Parathyroid adenoma (tissue), 2 donors: Measurements from ENCODE around the gene TIMM23.

Source experiments
- H2AFZ ChIP-seq: fragments of 300-600 bp; sonication (generic); one replicate; pipeline ENCODE4 v1.7.0; 2017; ENCODE audit warnings: antibody characterized with exemption, mild to moderate bottlenecking
- H3K27ac ChIP-seq: fragments of 300-600 bp; sonication (generic); one replicate; pipeline ENCODE4 v1.7.0; 2017
- H3K27me3 ChIP-seq: fragments of 300-600 bp; sonication (generic); one replicate; pipeline ENCODE4 v1.7.0; 2017; ENCODE audit warnings: low read length; ENCODE audit not compliant: control insufficient read depth, insufficient read depth
- H3K36me3 ChIP-seq: fragments of 300-600 bp; sonication (generic); one replicate; pipeline ENCODE4 v1.7.0; 2017; ENCODE audit warnings: low read length; ENCODE audit not compliant: control insufficient read depth, insufficient read depth
- H3K4me1 ChIP-seq: fragments of 300-600 bp; sonication (generic); one replicate; pipeline ENCODE4 v1.7.0; 2017; ENCODE audit warnings: control low read depth
- H3K4me2 ChIP-seq: fragments of 300-600 bp; sonication (generic); one replicate; pipeline ENCODE4 v1.7.0; 2017; ENCODE audit warnings: low read length
- H3K4me3 ChIP-seq: fragments of 300-600 bp; sonication (generic); one replicate; pipeline ENCODE4 v1.7.0; 2017; ENCODE audit warnings: low read depth, low read length
- H3K79me2 ChIP-seq: fragments of 300-600 bp; sonication (generic); one replicate; pipeline ENCODE4 v1.7.0; 2017; ENCODE audit warnings: control low read depth
- H3K9ac ChIP-seq: fragments of 300-600 bp; sonication (generic); one replicate; pipeline ENCODE4 v1.7.0; 2017; ENCODE audit warnings: mild to moderate bottlenecking
- H3K9me3 ChIP-seq: fragments of 300-600 bp; sonication (generic); one replicate; pipeline ENCODE4 v1.7.0; 2017; ENCODE audit warnings: low read length; ENCODE audit not compliant: control insufficient read depth
- TF ChIP-seq, protein P1 (sequence below): fragments of 300-600 bp; sonication (generic); IDR thresholded peaks from one replicate; pipeline ENCODE4 v1.7.0; 2017; ENCODE audit warnings: antibody characterized with exemption, mild to moderate bottlenecking
- donor health status: primary hyperparathyroidism.

TIMM23 gene

DNA sequence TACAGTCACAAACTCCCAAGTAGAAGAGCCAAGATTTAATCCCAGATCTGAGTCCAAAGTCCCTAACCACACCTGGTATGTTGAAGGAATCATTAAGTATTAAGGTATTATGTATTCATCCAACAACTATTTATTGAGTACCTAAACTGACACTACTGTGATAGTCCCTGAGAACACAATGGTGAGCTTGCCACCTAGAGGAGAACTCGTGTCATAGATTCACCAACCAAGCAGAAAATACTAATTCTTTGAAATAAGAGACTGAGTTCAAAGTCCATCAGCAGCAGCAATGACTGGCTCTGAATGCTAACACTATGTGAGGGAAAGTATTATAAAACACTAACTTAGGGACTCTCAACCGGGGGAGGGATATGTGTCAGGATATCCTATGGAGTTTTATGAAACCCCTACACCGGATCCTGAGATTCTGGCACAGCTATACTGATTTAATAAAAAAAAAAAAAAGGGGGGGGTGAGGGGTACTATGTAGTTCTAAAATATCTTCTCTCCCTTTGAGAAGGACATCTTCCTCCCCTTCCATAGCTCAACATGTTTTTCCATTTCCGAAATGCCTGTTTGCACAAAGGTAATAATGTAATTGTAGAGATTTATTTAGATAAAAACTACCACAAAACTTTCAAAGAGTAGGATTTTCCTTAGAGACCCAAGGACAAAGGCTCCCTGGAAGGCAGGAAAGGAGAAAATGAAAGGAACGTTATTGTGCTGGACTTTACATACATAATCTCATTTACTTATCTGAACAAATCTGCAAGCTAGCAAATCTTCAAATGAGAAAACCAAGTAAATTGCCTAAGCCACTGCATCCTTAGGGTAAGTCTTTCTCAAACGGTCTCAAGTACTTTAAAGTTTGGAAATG is 56.5 kb downstream of the TIMM23 start:
- H3K9ac ChIP-seq, result no peak overlapping the region
- H3K79me2 ChIP-seq, result peaks cover 52% of the 10 kb centered on the region
- H3K27ac ChIP-seq, result no peak overlapping the region
- peak overlapping the region; percentile 75 for H3K4me3 ChIP-seq
- no peaks in the 10 kb centered on the region for H3K9me3 ChIP-seq
- peaks cover 21% of the 10 kb centered on the region for H3K4me1 ChIP-seq
- no peaks in the 10 kb centered on the region for H3K27me3 ChIP-seq
- TF ChIP-seq, protein P1, sequence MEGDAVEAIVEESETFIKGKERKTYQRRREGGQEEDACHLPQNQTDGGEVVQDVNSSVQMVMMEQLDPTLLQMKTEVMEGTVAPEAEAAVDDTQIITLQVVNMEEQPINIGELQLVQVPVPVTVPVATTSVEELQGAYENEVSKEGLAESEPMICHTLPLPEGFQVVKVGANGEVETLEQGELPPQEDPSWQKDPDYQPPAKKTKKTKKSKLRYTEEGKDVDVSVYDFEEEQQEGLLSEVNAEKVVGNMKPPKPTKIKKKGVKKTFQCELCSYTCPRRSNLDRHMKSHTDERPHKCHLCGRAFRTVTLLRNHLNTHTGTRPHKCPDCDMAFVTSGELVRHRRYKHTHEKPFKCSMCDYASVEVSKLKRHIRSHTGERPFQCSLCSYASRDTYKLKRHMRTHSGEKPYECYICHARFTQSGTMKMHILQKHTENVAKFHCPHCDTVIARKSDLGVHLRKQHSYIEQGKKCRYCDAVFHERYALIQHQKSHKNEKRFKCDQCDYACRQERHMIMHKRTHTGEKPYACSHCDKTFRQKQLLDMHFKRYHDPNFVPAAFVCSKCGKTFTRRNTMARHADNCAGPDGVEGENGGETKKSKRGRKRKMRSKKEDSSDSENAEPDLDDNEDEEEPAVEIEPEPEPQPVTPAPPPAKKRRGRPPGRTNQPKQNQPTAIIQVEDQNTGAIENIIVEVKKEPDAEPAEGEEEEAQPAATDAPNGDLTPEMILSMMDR, result peak; percentile 67
- no peak overlapping the region for H2AFZ ChIP-seq
- no peaks in the 10 kb centered on the region for H3K36me3 ChIP-seq
- peak overlapping the region; percentile 66 for H3K4me2 ChIP-seq

DNA sequence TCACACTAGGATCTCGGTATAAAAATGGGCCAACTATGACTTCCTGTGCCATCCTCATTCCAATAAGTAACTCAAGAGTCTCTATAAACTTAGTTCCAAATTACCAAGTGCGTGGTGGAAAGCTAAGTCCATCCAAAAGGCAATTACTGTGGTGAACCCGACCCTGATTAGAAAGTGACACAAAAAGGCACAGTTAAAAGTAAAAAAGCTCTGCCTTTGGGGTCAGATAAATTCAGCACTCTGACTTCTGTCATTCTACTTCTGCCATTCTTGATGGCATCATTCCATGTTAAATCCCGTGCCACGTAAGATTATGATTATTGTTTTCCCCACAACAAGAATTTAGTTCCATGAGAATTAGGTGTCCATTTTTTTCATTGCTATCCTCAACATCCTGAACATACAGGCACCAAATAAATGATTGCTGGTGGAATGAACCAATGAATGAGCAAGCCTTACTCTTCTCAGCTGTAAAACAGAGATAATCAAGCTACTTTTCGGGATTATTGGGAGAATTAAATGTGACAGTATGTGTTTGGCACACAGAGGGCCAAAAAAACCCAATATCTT is 57.3 kb downstream of the TIMM23 start:
- H3K9me3 ChIP-seq, result no peaks in the 10 kb centered on the region
- no peaks in the 10 kb centered on the region for H3K27me3 ChIP-seq
- TF ChIP-seq, protein P1, result no peak
- peak overlapping the region; percentile 66 for H3K4me2 ChIP-seq
- H3K27ac ChIP-seq, result peak overlapping the region; percentile 70
- H2AFZ ChIP-seq, result peak overlapping the region; percentile 51
- peaks cover 51% of the 10 kb centered on the region for H3K79me2 ChIP-seq
- H3K9ac ChIP-seq, result peak overlapping the region; percentile 81
- H3K4me1 ChIP-seq, result peaks cover 21% of the 10 kb centered on the region
- no peaks in the 10 kb centered on the region for H3K36me3 ChIP-seq
- H3K4me3 ChIP-seq, result peak overlapping the region; percentile 75

DNA sequence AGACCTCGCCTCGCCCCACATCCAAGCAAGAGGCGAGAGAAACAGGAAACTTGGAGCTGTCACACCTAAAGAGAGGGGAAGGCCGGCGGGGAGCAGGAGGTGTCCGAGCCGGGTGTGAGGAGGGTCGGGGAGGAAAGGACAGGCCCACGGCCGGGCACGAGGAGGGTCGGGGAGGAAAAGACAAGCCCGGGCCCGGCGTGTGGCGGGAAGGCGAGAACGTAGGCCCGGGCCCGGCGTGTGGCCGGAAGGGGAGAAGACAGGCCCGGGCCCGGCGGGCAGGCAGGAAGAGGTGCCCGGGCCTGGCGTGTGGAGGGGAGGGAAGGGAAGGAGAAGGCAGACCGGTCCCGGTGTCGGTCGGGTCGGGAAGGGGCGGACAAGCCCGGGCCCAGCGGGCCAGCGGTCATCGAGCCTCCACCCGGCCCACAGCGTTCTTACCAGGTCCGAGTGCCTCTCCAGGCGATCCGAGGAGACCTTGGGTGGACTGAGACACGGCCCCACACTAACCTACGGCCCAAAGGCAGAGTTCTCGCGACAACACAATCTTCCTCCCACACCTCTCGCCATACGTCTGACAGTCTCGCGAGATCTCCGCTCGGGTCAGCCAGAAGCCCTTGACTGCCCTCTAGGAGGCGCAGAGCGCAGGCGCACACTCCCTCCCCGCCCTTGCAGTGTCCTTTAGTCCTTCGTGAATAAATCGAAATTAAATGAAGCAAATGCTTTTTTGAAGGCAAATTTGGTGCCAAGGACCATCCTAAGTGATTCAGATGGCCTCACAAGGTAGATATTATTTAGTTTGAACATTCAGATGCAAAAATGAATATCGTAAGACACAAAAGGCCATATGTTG is 58.0 kb downstream of the TIMM23 start, which contains the start of gene NCOA4:
Gene NCOA4, minus strand, starts transcription at position 533 of the 847 bp plus-strand sequence. CDS start 13,943 bp downstream, outside the sequence.
- H3K4me1 ChIP-seq, result peaks cover 21% of the 10 kb centered on the region
- H2AFZ ChIP-seq, result peak within 1 kb of the TSS; percentile 51
- peak within 1 kb of the TSS; percentile 66 for H3K4me2 ChIP-seq
- H3K9ac ChIP-seq, result peak within 1 kb of the TSS; percentile 81
- peak within 1 kb of the TSS; percentile 70 for H3K27ac ChIP-seq
- H3K9me3 ChIP-seq, result no peaks in the 10 kb centered on the region
- peak within 1 kb of the TSS; percentile 75 for H3K4me3 ChIP-seq
- peaks cover 43% of the 10 kb centered on the region for H3K79me2 ChIP-seq
- no peaks in the 10 kb centered on the region for H3K36me3 ChIP-seq
- TF ChIP-seq, protein P1, result peak; percentile 94
- H3K27me3 ChIP-seq, result no peaks in the 10 kb centered on the region

DNA sequence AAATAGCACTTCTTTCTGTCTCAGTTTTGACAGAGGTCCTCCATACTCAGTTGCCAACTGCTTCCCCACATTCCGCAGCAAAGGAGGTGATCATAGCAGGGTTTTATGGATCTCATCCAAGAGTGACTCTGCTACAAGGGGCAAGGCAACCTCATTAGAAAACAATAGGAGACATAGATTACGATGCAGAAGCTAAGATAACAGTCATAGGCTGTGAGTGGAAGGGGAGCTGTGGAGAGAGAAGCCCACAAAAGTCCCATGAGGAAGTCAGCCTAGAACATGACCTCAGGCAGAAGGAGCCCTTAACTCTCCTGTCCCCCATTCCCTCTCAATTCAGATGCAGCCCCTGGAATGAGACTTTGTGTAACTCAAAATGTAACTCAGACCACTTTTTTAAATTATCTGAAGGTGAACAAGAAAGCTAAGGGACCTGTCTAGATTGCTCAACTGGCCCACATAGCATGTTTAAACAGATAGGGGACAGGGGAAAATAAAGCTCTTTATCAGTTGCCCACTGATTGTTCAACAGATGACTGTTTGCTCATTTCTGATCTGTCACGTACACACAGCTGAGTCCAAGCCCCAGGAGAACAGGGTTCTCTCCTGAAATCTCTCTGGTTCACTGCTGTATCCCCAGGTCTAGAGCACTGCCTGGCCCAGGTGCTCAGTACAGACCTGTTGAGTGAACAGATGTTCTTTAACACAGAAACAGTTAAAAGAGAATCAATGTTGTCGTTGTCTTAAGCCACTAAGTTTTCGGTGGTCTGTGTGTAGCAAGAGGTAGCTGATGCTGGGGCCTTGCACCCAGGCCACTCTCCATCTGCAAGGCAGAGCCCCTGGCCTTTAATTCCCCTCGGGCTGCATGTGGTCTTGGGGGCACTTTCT is 59.6 kb downstream of the TIMM23 start:
- Histone ChIP-seq H3K36me3 (no peaks in the 10 kb centered on the region), H3K4me2 (no peak overlapping the region), H3K9ac (no peak overlapping the region), H3K9me3 (no peaks in the 10 kb centered on the region), H3K79me2 (peaks cover 27% of the 10 kb centered on the region), H2AFZ (peak overlapping the region; percentile 16), H3K27me3 (no peaks in the 10 kb centered on the region), H3K4me3 (no peak overlapping the region), H3K4me1 (peaks cover 15% of the 10 kb centered on the region), H3K27ac (no peak overlapping the region)
- TF ChIP-seq, protein P1, result no peak
